GM12878 (cell line): ENCODE results near the gene IL12B.

Source experiments
- CTCF ChIP-seq, 3 experiments: IDR thresholded peaks in 2 of 3; conservative IDR thresholded peaks in 1 of 3; 2 replicates each; pipeline ENCODE4 v1.5.1; 2011; ENCODE audit warnings: low read depth in 3 of 3, low read length in 3 of 3, mild to moderate bottlenecking in 3 of 3, control low read depth in 2 of 3, moderate library complexity in 2 of 3, inconsistent platforms in 1 of 3, mixed read lengths in 1 of 3; ENCODE audit not compliant: control insufficient read depth in 2 of 3, insufficient read depth in 1 of 3; ENCODE audit errors: extremely low read depth in 1 of 3
- EP300 ChIP-seq, 2 experiments: fragments of 150-350 bp in 1 of 2; IDR thresholded peaks; 2 replicates each; pipeline ENCODE4 v1.6.1; 2011 to 2012; ENCODE audit warnings: low read depth in 2 of 2, low read length in 2 of 2, borderline replicate concordance in 1 of 2, improper control_type of control experiment in 1 of 2, inconsistent platforms in 1 of 2; ENCODE audit not compliant: control insufficient read depth in 1 of 2
- EZH2 ChIP-seq: IDR thresholded peaks from 2 replicates; pipeline ENCODE4 v1.6.1; 2012; ENCODE audit warnings: low read depth, mild to moderate bottlenecking, control low read depth, inconsistent platforms, low read length, borderline replicate concordance; ENCODE audit not compliant: control insufficient read depth
- SPI1 ChIP-seq: IDR thresholded peaks from 2 replicates; pipeline ENCODE4 v1.6.1; 2011; ENCODE audit warnings: low read depth, mild to moderate bottlenecking, low read length, moderate library complexity, borderline replicate concordance; ENCODE audit not compliant: insufficient read depth
- USF1 ChIP-seq: IDR thresholded peaks from 2 replicates; pipeline ENCODE4 v1.6.1; 2011; ENCODE audit warnings: borderline replicate concordance, low read depth, mild to moderate bottlenecking, moderate library complexity, mixed read lengths, low read length; ENCODE audit not compliant: insufficient read depth; ENCODE audit errors: extremely low read length
- TF ChIP-seq, protein P1 (sequence below): IDR thresholded peaks from 2 replicates; pipeline ENCODE4 v1.6.1; 2012; ENCODE audit warnings: mild to moderate bottlenecking, low read depth, low read length

GRCh38 chr5:159359408-159359807 lies 29.1 kb upstream of the IL12B start:
- TF ChIP-seq USF1 (no peak), CTCF (IDR thresholded peaks at IDR 0.05 in 2 of 3, conservative IDR thresholded peaks at IDR 0.05 in 1 of 3; ENCODE audit: control insufficient read depth in 2 of 3, extremely low read depth in 1 of 3, insufficient read depth in 1 of 3, low read depth in 3 of 3, low read length in 3 of 3) (no peak), EP300 (IDR thresholded peaks at IDR 0.05; ENCODE audit: borderline replicate concordance in 1 of 2, control insufficient read depth in 1 of 2, low read depth in 2 of 2, low read length in 2 of 2) (no peak), SPI1 (peak; percentile 63; the same call in 1 of the 2 replicates), EZH2 (no peak)
- TF ChIP-seq, protein P1, sequence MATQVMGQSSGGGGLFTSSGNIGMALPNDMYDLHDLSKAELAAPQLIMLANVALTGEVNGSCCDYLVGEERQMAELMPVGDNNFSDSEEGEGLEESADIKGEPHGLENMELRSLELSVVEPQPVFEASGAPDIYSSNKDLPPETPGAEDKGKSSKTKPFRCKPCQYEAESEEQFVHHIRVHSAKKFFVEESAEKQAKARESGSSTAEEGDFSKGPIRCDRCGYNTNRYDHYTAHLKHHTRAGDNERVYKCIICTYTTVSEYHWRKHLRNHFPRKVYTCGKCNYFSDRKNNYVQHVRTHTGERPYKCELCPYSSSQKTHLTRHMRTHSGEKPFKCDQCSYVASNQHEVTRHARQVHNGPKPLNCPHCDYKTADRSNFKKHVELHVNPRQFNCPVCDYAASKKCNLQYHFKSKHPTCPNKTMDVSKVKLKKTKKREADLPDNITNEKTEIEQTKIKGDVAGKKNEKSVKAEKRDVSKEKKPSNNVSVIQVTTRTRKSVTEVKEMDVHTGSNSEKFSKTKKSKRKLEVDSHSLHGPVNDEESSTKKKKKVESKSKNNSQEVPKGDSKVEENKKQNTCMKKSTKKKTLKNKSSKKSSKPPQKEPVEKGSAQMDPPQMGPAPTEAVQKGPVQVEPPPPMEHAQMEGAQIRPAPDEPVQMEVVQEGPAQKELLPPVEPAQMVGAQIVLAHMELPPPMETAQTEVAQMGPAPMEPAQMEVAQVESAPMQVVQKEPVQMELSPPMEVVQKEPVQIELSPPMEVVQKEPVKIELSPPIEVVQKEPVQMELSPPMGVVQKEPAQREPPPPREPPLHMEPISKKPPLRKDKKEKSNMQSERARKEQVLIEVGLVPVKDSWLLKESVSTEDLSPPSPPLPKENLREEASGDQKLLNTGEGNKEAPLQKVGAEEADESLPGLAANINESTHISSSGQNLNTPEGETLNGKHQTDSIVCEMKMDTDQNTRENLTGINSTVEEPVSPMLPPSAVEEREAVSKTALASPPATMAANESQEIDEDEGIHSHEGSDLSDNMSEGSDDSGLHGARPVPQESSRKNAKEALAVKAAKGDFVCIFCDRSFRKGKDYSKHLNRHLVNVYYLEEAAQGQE = no peak
